ENCODE data around the gene RASAL1. TPM values are rescaled to one million over a fixed set of nuclear protein-coding genes. Genes with fewer than 3 reads are reported as not detected.
A peak's percentile ranks its signal among the peaks of the same experiment; 100 is the strongest.

The RASAL1 gene
- total RNA-seq, 2 donors from 2014 or later: 0.15 to 0.89 TPM

- no peaks in the 10 kb centered on the region for H3K36me3 Mint-ChIP-seq (ENCODE audit: low read depth)
- H3K27ac Mint-ChIP-seq: no peak overlapping the region
- peaks cover 7% of the 10 kb centered on the region for H3K27me3 Mint-ChIP-seq
- DNase-seq (no peak), ATAC-seq (no peak)
- H3K9me3 ChIP-seq (ENCODE audit: control insufficient read depth, low read length, poor library complexity, severe bottlenecking): no peaks in the 10 kb centered on the region
- peaks cover 12% of the 10 kb centered on the region for H3K4me1 Mint-ChIP-seq
- H3K4me3 Mint-ChIP-seq: peak overlapping the region; percentile 36
Measured at GRCh38 chr12:113155060-113155459, 19.5 kb upstream of the RASAL1 start.

DNA sequence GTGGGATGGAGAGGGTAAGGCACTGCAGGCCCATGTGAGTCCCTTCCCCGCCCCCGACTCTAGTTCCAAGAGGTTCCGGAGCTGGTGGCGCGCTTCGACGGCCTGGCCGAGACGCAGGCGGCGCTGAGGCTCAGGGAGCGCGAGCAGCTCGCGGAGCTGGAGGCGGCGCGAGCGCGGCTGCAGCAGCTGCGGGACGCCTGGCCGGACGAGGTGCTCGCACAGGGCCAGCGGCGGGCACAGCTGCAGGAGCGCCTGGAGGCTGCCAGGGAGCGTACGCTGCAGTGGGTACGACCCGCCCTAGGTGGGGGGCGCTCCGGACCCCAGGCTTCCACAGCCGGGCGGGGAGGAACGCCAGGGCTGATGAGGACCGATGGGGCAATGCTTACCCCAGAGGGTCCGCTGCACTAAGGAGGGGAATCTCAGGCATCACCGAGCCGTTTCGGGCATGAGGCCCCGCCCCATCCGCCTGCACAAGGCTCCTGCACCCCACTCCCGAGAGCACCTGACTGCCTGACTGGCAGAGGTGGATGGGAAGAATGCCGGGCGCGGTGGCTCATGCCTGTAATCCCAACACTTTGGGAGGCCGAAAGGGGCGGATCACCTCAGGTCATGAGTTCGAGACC is 18.9 kb upstream of the RASAL1 start:
- no peak for ATAC-seq
- no peak overlapping the region for H3K27ac Mint-ChIP-seq
- peaks cover 12% of the 10 kb centered on the region for H3K4me1 Mint-ChIP-seq
- H3K36me3 Mint-ChIP-seq (ENCODE audit: low read depth): no peaks in the 10 kb centered on the region
- H3K9me3 ChIP-seq (ENCODE audit: control insufficient read depth, low read length, poor library complexity, severe bottlenecking): no peaks in the 10 kb centered on the region
- peak overlapping the region; percentile 86 for H3K4me3 Mint-ChIP-seq
- peaks cover 7% of the 10 kb centered on the region for H3K27me3 Mint-ChIP-seq
- no peak for DNase-seq

- Mint-ChIP-seq H3K27me3 (peaks cover 7% of the 10 kb centered on the region), H3K4me3 (peak overlapping the region; percentile 86), H3K36me3 (ENCODE audit: low read depth) (no peaks in the 10 kb centered on the region), H3K27ac (peak overlapping the region; percentile 90), H3K4me1 (peaks cover 12% of the 10 kb centered on the region)
- ATAC-seq (peak; percentile 92), DNase-seq (peak; percentile 40 to 59 (median 42))
- no peaks in the 10 kb centered on the region for H3K9me3 ChIP-seq (ENCODE audit: control insufficient read depth, low read length, poor library complexity, severe bottlenecking)
Measured at GRCh38 chr12:113152835-113153814, 17.6 kb upstream of the RASAL1 start.

- Mint-ChIP-seq H3K4me3 (peak overlapping the region; percentile 86), H3K27me3 (peaks cover 7% of the 10 kb centered on the region), H3K36me3 (ENCODE audit: low read depth) (no peaks in the 10 kb centered on the region), H3K4me1 (peaks cover 12% of the 10 kb centered on the region), H3K27ac (peak overlapping the region; percentile 90)
- H3K9me3 ChIP-seq (ENCODE audit: control insufficient read depth, low read length, poor library complexity, severe bottlenecking): no peaks in the 10 kb centered on the region
- ATAC-seq (no peak), DNase-seq (no peak)
Measured at GRCh38 chr12:113152196-113152834, 16.8 kb upstream of the RASAL1 start.

- no peaks in the 10 kb centered on the region for H3K9me3 ChIP-seq (ENCODE audit: control insufficient read depth, low read length, poor library complexity, severe bottlenecking)
- H3K4me3 Mint-ChIP-seq: peak overlapping the region; percentile 86
- H3K36me3 Mint-ChIP-seq (ENCODE audit: low read depth): no peaks in the 10 kb centered on the region
- ATAC-seq (no peak), DNase-seq (no peak)
- H3K27ac Mint-ChIP-seq: peak overlapping the region; percentile 90
- peaks cover 7% of the 10 kb centered on the region for H3K27me3 Mint-ChIP-seq
- H3K4me1 Mint-ChIP-seq: peaks cover 12% of the 10 kb centered on the region
Measured at GRCh38 chr12:113151655-113152054, 16.1 kb upstream of the RASAL1 start.

- no peaks in the 10 kb centered on the region for H3K36me3 Mint-ChIP-seq (ENCODE audit: low read depth)
- peak within 1 kb of the TSS; percentile 45 for H3K4me3 Mint-ChIP-seq
- peaks cover 12% of the 10 kb centered on the region for H3K4me1 Mint-ChIP-seq
- peak within 1 kb of the TSS; percentile 4 for H3K27ac Mint-ChIP-seq
- DNase-seq (no peak), ATAC-seq (no peak)
- peaks cover 7% of the 10 kb centered on the region for H3K27me3 Mint-ChIP-seq
- no peaks in the 10 kb centered on the region for H3K9me3 ChIP-seq (ENCODE audit: control insufficient read depth, low read length, poor library complexity, severe bottlenecking)
Measured at GRCh38 chr12:113149361-113150150, 14.0 kb upstream of the RASAL1 start, which contains the start of gene CFAP73. Gene CFAP73, plus strand, starts transcription at chr12:113149724. Its CDS starts 134 bp downstream, at chr12:113149858.

GRCh38 chr12:113146999-113147398 is 11.4 kb upstream of the RASAL1 start:
- DNase-seq (no peak), ATAC-seq (no peak)
- no peak overlapping the region for H3K27ac Mint-ChIP-seq
- H3K27me3 Mint-ChIP-seq: peaks cover 2% of the 10 kb centered on the region
- no peaks in the 10 kb centered on the region for H3K36me3 Mint-ChIP-seq (ENCODE audit: low read depth)
- H3K4me3 Mint-ChIP-seq: no peak overlapping the region
- H3K4me1 Mint-ChIP-seq: peaks cover 4% of the 10 kb centered on the region
- H3K9me3 ChIP-seq (ENCODE audit: control insufficient read depth, low read length, poor library complexity, severe bottlenecking): no peaks in the 10 kb centered on the region

DNA sequence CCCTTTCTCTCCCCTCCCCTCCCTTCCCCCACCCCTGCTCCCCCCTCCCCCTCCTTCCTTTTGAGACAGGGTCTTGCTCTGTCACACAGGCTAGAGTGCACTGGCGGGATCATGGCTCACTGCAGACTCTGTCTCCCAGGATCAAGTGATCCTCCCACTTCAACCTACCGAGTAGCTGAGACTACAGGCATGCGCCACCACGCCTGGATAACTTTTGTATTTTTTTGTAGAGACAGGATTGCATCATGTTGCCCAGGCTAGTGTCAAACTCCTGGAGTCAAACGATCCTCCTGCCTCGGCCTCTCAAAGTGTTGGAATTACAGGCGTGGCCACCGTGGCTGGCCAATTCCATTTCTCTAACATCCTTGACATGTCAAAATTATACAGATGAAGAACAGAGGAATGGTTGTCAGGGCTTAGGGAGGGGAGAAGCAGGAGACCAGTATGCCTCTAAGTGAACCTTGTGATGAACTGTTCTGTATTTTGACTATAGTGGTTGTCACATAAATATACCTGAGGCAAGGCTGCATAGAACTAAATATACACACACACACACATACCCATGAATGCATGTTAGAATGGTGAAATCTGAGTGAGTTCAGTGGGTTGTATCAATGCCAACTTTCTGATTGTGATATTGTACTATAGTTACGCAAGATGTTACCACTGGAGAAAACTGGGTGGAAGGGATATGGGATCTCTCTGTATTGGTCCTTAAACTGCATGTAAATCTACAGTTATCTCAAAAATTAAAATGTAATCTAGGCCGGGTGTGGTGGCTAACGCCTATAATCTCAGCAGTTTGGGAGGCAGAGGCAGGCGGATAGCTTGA is 10.4 kb upstream of the RASAL1 start:
- H3K36me3 Mint-ChIP-seq (ENCODE audit: low read depth): no peaks in the 10 kb centered on the region
- no peak overlapping the region for H3K27ac Mint-ChIP-seq
- DNase-seq: no peak
- ATAC-seq: no peak
- no peaks in the 10 kb centered on the region for H3K9me3 ChIP-seq (ENCODE audit: control insufficient read depth, low read length, poor library complexity, severe bottlenecking)
- no peaks in the 10 kb centered on the region for H3K27me3 Mint-ChIP-seq
- no peak overlapping the region for H3K4me3 Mint-ChIP-seq
- peaks cover 2% of the 10 kb centered on the region for H3K4me1 Mint-ChIP-seq

DNA sequence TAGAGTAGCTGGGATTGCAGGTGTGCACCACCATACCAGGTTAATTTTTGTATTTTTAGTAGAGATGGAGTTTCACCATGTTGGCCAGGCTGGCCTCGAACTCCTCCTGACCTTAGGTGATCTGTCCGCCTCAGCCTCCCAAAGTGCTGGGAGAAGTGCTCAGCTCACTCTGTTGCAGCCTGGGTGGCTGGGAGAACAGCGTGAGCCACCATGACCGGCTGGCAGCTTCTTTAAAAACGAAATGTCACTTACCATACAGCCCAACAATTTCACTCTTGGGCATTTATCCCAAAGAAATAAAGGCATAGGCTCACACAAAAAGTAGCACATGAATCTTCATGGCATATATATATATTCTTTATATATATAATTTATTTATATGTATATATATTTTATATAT is 9.2 kb upstream of the RASAL1 start:
- Mint-ChIP-seq H3K36me3 (ENCODE audit: low read depth) (no peaks in the 10 kb centered on the region), H3K27me3 (no peaks in the 10 kb centered on the region), H3K4me1 (no peaks in the 10 kb centered on the region), H3K27ac (no peak overlapping the region), H3K4me3 (no peak overlapping the region)
- ATAC-seq: no peak
- DNase-seq: no peak
- no peaks in the 10 kb centered on the region for H3K9me3 ChIP-seq (ENCODE audit: control insufficient read depth, low read length, poor library complexity, severe bottlenecking)

GRCh38 chr12:113143959-113144358 is 8.4 kb upstream of the RASAL1 start:
- ATAC-seq (no peak), DNase-seq (no peak)
- Mint-ChIP-seq H3K4me1 (no peaks in the 10 kb centered on the region), H3K27ac (no peak overlapping the region), H3K4me3 (no peak overlapping the region), H3K36me3 (ENCODE audit: low read depth) (no peaks in the 10 kb centered on the region), H3K27me3 (no peaks in the 10 kb centered on the region)
- H3K9me3 ChIP-seq (ENCODE audit: control insufficient read depth, low read length, poor library complexity, severe bottlenecking): no peaks in the 10 kb centered on the region

DNA sequence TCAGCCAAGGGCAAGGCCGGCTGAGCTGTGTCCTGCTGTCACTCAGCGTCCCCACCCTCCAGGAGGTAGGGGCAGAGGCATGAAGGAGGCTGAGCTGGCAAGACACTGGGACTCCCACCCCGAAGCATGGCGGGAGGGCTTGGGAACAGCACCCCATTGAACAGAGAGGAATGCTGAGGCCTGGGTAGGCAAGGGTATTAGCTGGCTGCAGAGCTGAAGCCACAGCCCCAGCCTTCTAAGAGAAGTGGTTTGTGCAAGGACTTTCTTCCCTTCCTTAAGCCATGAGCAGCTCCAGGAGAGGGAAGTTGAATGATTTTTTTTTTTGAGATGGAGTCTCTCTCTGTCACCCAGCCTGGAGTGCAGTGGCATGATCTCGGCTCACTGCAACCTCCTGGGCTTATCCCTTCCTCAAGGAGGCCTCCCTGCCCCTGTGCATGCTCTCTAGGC is 7.3 kb upstream of the RASAL1 start:
- ATAC-seq (no peak), DNase-seq (no peak)
- Mint-ChIP-seq H3K27ac (no peak overlapping the region), H3K4me1 (no peaks in the 10 kb centered on the region), H3K4me3 (no peak overlapping the region), H3K27me3 (no peaks in the 10 kb centered on the region), H3K36me3 (ENCODE audit: low read depth) (no peaks in the 10 kb centered on the region)
- no peaks in the 10 kb centered on the region for H3K9me3 ChIP-seq (ENCODE audit: control insufficient read depth, low read length, poor library complexity, severe bottlenecking)

Measured in T-helper 17 cell (primary cell).